Activated naive CD8-positive, alpha-beta T cell treated with anti-CD3 and anti-CD28 coated beads for 36 hours (primary cell): ENCODE results near the gene CMC1. TPM values are rescaled to one million over a fixed set of nuclear protein-coding genes. Genes with fewer than 3 reads are reported as not detected.
A peak's percentile ranks its signal among the peaks of the same experiment; 100 is the strongest.
"Not testable (repeated sequence)": the region's sequence is repeated elsewhere in the genome, so short reads cannot be mapped to it uniquely, and the experiment has no call there.

Source experiments
- DNase-seq: peaks from one replicate; pipeline ENCODE4 v3.0.0; 2021
- H3K27ac Mint-ChIP-seq: one replicate; pipeline ENCODE4 v1.8.0; 2022; ENCODE audit warnings: mild to moderate bottlenecking, moderate library complexity, mixed read lengths
- H3K27me3 Mint-ChIP-seq: one replicate; pipeline ENCODE4 v1.8.0; 2022; ENCODE audit warnings: mild to moderate bottlenecking, mixed read lengths
- H3K36me3 Mint-ChIP-seq: one replicate; pipeline ENCODE4 v1.8.0; 2021; ENCODE audit warnings: mild to moderate bottlenecking, mixed read lengths
- H3K4me1 Mint-ChIP-seq: one replicate; pipeline ENCODE4 v1.8.0; 2021; ENCODE audit warnings: mixed read lengths
- H3K4me3 Mint-ChIP-seq: one replicate; pipeline ENCODE4 v1.8.0; 2022; ENCODE audit warnings: mild to moderate bottlenecking, moderate library complexity, mixed read lengths
- H3K9me3 Mint-ChIP-seq: one replicate; pipeline ENCODE4 v1.8.0; 2022; ENCODE audit warnings: mixed read lengths
- total RNA-seq, 2 experiments: library from RNA; stranded (reverse); gene quantifications; one replicate each; pipeline ENCODE4 v1.2.3, GENCODE V29; 2021

Gene CMC1, protein sequence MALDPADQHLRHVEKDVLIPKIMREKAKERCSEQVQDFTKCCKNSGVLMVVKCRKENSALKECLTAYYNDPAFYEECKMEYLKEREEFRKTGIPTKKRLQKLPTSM
- 10 to 100 TPM; 23.2 to 23.7 TPM for total RNA-seq

DNA sequence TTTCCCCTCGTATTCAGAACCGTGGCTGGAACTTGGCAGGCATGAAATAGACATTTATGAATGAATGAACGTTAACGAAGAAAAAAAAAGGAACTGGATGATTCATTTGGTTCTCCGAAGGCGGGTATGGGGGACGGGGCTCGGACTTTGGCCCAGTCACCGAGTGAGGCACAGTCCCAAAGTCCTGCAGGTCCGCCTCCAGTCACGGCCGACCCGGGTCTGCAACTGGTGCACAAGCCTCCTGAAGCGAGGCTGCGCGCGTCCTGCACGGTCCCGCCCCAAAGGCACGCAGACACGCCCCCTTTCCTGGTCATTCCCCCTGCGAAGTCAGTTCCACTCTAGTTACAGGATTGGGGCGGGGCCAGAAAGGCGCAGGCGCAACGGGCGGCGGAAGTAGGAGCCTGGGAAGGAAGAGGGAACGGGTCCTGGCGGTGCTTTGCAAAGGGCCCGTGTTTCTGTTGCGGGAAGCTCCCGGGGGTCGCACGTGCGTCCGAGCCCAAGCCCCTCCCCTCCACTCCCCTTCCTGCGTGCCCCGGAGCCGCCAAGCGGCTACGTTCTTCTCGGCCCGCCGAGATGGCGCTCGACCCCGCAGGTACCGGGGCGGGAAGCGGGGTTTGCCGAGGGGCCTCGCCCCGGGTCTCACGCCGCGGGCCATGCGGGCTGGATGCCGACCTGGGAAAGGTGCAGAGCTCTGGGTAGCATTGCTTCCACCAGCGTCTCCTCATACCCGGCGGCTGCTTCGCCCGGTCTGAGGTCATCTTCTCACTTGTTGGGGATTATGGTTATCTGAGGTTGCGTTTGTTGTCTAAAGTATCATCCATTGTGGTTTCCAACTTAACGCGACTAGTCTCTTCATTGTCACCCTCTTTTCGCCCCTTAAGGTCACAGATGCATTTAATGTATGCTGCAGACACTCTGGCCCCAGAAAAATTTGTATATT, at the start of gene CMC1:
Gene CMC1, plus strand, starts transcription at position 399 of the 940 bp plus-strand sequence. Its CDS starts 175 bp downstream, at position 574.
- Mint-ChIP-seq H3K4me1 (peaks cover 47% of the 10 kb centered on the region), H3K9me3 (peaks cover 8% of the 10 kb centered on the region)

DNA sequence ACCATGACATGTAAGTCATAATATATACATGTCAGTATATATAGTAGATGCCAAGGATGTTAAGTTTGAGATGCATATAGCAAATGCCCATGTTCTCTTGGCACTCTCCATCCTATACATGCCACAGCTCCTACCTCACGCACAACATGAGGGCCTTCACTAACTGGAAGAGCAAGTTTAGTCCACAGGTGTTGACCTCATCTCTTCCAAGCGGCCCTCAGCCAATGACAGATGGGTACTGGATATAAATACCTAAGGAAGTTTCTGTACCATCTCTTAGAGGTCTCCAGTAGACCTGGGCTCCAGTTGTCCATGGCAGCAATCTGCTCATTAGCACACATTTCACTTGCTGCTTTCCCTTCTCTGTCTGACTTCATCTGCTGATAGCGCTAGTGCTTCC, 43.3 kb upstream of the CMC1 start:
- no peak overlapping the region for H3K4me3 Mint-ChIP-seq
- no peaks in the 10 kb centered on the region for H3K27me3 Mint-ChIP-seq
- DNase-seq = no peak
- H3K36me3 Mint-ChIP-seq = no peaks in the 10 kb centered on the region
- no peak overlapping the region for H3K27ac Mint-ChIP-seq
- no peaks in the 10 kb centered on the region for H3K4me1 Mint-ChIP-seq
- no peaks in the 10 kb centered on the region for H3K9me3 Mint-ChIP-seq

More for the DNA sequence above, at the start of gene CMC1:
- DNase-seq = peak; percentile 92
- peak within 1 kb of the TSS; percentile 93 for H3K27ac Mint-ChIP-seq
- peaks cover 26% of the 10 kb centered on the region for H3K36me3 Mint-ChIP-seq
- peak within 1 kb of the TSS; percentile 85 for H3K4me3 Mint-ChIP-seq
- H3K27me3 Mint-ChIP-seq = no peaks in the 10 kb centered on the region

DNA sequence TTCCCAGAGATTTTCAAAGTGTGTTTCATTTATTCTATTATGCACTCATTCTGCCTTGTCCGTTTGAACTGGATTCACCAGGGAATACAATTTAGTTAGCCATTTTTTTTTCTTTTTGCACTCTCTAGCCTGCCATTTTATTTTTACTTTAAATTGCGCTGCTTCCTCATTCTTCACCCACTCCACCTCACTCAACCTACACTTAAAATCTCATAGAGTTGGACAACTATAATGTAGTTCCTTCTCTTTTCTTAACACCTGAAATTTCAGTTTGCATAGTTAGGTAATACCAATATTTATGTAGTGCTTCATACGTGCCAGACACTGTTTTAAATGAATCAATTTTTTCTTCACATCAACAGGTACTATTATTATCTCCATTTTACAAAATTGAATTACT, 42.4 kb upstream of the CMC1 start:
- Mint-ChIP-seq H3K36me3 (no peaks in the 10 kb centered on the region), H3K27me3 (no peaks in the 10 kb centered on the region), H3K9me3 (no peaks in the 10 kb centered on the region), H3K4me3 (no peak overlapping the region), H3K4me1 (no peaks in the 10 kb centered on the region), H3K27ac (no peak overlapping the region)
- no peak for DNase-seq

DNA sequence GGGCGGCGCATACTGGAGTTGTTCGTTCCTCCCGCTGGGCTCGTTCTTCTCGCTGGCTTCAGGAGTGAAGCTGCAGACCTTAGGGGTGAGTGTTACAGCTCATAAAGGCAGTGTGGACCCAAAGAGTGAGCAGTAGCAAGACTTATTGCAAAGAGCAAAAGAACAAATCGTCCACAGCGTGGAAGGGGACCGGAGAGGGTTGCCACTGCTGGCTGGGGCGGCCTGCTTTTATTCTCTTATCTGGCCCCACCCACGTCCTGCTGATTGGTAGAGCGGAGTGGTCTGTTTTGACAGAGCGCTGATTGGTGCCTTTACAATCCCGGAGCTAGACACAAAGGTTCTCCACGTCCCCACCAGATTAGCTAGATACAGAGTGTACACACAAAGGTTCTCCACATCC, 41.8 kb upstream of the CMC1 start:
- not testable (repeated sequence) for H3K4me3 Mint-ChIP-seq, H3K4me1 Mint-ChIP-seq, H3K27me3 Mint-ChIP-seq, DNase-seq, H3K36me3 Mint-ChIP-seq, H3K9me3 Mint-ChIP-seq, H3K27ac Mint-ChIP-seq

DNA sequence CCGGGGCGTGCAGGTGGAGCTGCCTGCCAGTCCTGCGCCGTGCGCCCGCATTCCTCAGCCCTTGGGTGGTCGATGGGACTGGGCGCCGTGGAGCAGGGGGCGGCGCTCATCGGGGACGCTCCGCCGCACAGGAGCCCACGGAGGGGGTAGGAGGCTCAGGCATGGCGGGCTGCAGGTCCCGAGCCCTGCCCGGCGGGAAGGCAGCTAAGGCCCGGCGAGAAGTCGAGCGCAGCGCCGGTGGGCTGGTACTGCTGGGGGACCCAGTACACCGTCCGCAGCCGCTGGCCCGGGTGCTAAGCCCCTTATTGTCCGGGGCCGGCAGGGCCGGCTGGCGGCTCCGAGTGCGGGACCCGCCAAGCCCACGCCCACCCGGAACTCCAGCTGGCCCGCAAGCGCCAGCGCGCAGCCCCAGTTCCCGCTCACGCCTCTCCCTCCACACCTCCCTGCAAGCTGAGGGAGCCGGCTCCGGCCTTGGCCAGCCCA, 41.0 kb upstream of the CMC1 start:
- DNase-seq = peak; percentile 3

DNA sequence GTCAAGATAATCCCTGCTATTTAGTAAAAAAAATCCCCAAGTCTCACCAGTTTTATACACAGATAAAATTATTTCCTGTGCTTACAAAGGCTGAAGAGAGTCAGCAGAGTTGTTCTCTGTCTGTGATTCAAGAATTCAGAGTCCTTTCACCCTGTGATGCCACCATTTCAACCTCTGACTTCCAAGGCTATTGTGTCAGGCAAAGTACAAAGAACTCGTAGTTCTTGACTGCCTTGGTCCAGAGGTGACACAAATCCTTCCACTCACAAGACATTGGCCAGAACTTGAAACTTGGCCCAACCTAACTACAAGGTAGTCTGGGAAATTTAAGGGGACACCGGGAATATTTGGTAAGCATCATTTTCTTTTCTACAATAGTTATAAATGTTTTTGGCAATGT, 34.9 kb upstream of the CMC1 start:
- H3K4me1 Mint-ChIP-seq = peaks cover 11% of the 10 kb centered on the region
- no peak overlapping the region for H3K4me3 Mint-ChIP-seq
- H3K27me3 Mint-ChIP-seq = no peaks in the 10 kb centered on the region
- no peaks in the 10 kb centered on the region for H3K9me3 Mint-ChIP-seq
- no peaks in the 10 kb centered on the region for H3K36me3 Mint-ChIP-seq
- H3K27ac Mint-ChIP-seq = no peak overlapping the region
- DNase-seq = no peak

More for the DNA sequence above, 41.0 kb upstream of the CMC1 start:
- H3K27me3 Mint-ChIP-seq, H3K36me3 Mint-ChIP-seq, H3K4me3 Mint-ChIP-seq, H3K27ac Mint-ChIP-seq, H3K4me1 Mint-ChIP-seq, H3K9me3 Mint-ChIP-seq: not testable (repeated sequence)

DNA sequence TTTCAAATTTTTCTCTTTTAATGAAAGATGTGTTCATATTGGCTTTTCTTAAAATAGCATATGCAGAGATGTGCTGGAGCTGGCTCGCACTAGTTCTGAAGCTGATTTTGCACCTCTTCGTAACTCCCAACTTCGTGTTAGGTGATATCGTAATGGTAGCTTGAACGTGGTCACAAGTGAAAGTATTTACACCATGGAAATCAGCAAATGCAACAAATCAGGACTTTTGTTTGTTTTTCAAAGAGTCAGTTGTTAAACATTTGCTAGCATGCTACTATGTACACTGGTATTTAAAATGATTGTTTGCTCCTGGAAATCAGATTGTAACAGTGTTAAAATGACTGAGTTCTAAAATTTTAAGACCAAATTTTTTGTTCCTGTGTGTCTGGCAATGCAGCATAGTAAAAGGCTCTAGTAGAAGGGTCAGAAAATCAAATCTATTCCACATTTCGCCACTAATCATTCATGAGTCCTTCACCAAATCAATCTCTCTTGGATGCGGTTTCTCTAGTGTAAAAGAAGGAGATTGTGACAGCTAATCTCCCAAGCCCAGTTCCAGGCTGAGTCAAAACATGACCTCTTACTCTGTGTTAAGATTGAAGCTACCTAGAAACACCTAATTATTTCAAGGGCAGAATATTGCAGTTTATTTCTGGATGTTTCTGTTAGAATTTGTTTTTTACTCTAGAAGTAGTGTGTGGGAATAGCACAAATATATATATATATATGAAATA, 34.3 kb upstream of the CMC1 start:
- Mint-ChIP-seq H3K4me1 (peaks cover 14% of the 10 kb centered on the region), H3K36me3 (no peaks in the 10 kb centered on the region), H3K4me3 (no peak overlapping the region), H3K27me3 (no peaks in the 10 kb centered on the region), H3K27ac (no peak overlapping the region), H3K9me3 (no peaks in the 10 kb centered on the region)
- DNase-seq = no peak

DNA sequence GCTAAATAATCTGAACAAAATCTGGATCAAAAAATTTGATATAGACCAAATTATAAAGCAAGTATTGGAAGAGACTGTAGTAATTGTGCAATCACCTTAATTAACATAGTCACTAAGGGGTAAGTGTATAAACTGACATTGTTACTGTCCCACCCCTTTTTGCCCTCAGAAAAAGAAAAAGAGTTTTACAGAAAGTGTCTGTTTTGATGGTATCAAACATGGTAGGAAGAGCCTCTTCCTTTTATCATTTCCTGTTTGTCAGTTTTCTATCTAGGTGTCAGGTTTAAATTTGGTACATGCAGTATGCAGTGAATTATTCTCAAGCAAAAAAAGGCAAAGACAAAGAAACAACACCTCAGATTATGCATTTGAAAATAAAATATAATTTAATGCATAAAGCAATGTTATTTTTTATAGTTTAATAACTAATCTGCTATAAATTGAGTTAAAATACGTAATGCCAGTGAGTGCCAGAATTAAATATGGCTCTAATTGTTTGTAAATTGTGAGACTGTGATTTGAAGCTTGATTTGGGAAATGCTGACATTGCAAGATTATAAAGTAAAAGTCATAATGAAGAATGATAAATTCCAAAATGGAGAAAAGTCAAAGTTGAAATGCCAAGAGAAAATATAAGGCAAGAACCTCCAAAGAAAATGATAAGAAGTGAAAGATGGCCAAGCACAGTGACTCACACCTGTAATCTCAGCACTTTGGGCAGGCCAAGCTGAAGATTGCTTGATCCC, 30.3 kb upstream of the CMC1 start:
- Mint-ChIP-seq H3K27me3 (no peaks in the 10 kb centered on the region), H3K4me1 (peaks cover 14% of the 10 kb centered on the region), H3K9me3 (peaks cover 29% of the 10 kb centered on the region), H3K4me3 (no peak overlapping the region), H3K36me3 (peaks cover 19% of the 10 kb centered on the region), H3K27ac (no peak overlapping the region)
- no peak for DNase-seq

DNA sequence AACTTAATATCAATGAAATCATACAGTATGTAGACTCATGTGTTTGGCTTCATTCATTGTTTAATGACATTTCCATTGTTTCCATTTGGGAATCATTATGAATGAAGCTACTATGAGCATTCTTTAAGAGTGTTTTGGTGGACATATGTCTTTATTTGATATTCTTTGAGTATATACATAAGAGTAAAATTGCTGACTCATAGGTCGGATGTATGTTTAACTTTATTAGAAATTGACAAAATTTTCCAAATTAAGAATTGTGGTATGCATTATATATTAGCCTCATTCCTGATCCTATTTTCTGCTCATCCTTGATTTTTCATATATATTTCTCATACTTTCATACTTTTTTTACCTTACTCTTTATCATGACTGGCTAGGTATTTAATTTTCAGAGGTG, 28.7 kb upstream of the CMC1 start:
- Mint-ChIP-seq H3K36me3 (peaks cover 26% of the 10 kb centered on the region), H3K4me1 (peaks cover 20% of the 10 kb centered on the region), H3K27ac (no peak overlapping the region), H3K27me3 (no peaks in the 10 kb centered on the region), H3K4me3 (no peak overlapping the region), H3K9me3 (peaks cover 34% of the 10 kb centered on the region)
- no peak for DNase-seq

DNA sequence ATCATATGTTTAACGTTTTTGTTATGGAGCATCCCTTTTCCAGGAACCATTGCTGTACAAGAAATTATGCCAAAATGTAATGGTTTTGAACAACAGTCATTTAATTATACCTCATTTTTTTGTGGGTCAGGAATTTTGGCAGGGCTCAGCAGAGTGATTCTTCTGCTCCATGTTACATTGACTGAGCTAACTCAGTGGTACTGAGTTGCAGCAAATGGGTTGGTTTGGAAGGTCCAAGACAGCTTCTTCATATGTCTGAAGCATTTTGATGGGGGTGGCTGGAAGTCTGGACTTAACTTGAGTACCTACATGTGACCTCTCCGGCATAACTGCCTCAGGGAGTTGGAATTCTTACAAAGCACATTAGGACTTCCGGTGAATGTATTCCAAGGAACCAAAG, 26.0 kb upstream of the CMC1 start:
- Mint-ChIP-seq H3K9me3 (peaks cover 41% of the 10 kb centered on the region), H3K27ac (no peak overlapping the region), H3K36me3 (peaks cover 32% of the 10 kb centered on the region), H3K27me3 (no peaks in the 10 kb centered on the region), H3K4me1 (peaks cover 36% of the 10 kb centered on the region), H3K4me3 (no peak overlapping the region)
- DNase-seq = no peak

DNA sequence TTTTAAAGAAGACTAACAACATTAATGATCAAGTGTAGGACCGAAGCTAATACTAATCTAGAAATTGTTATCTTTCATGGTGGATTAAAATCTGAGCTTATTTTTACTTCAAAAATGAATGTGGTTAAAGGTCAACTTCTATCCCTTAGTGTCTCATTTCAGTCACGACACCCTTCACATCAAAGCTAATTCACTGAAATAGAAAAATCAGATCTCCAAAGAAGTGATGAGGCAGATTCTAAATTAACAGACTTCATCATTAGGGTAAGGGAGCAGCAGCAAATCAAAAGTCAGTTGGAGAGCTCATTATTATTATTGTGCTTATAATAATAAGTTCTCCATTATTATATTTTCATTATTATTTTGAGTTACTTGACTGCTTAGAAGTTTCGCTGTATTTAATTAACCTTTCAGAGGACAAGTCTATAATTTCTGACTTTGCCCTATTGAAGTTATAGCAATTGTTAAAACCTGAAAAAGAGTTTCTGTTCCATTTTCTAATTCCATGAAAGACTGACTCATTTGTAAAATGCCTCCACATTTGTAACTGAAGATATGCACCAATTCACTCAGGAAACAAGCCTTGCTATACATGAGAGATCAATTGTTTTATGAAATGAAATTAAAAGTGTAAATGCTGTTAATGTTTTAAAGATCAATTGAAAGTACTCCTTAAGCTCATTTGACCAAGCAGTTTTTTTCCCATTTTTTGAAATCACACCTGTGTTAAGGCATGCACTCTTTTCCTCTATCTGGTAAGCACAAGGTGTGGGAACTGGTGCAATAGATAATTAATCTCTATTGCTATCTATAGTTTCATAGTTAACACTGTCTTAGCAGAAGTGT, 23.1 kb upstream of the CMC1 start:
- Mint-ChIP-seq H3K4me3 (no peak overlapping the region), H3K27ac (peak overlapping the region; percentile 81), H3K4me1 (peaks cover 25% of the 10 kb centered on the region), H3K9me3 (peaks cover 37% of the 10 kb centered on the region), H3K36me3 (peaks cover 34% of the 10 kb centered on the region), H3K27me3 (no peaks in the 10 kb centered on the region)
- DNase-seq = no peak

DNA sequence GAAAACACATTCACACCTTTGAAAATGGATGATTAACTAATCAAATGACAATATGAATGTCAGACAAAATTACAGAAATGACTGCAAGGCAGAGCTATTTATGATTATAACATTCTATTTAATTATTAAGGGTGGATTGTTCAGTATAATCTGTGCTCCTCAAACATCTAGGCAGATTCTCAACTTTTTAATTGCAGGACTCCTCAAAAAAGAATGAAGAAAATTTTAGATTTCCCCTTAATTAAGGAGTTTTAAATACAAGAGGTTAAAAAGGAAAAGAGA, 22.6 kb upstream of the CMC1 start:
- H3K4me3 Mint-ChIP-seq = no peak overlapping the region

DNA sequence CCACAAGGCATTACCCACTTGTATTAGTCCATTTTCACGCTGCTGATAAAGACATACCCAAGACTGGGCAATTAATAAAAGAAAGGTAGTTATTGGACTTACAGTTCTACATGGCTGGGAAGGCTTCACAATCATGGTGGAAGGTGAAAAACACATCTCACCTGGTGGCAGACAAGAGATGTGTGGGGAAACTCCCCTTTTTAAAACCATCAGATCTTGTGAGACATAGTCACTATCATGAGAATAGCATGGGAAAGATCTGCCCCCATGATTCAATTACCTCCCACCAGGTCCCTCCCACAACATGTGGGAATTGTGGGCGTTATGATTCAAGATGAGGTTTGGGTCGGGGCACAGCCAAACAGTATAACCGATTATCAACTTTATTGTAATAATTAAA, 17.0 kb upstream of the CMC1 start:
- DNase-seq = no peak
- H3K36me3 Mint-ChIP-seq = peaks cover 8% of the 10 kb centered on the region
- H3K27ac Mint-ChIP-seq = no peak overlapping the region

More for the DNA sequence above, 22.6 kb upstream of the CMC1 start:
- Mint-ChIP-seq H3K9me3 (peaks cover 33% of the 10 kb centered on the region), H3K27ac (peak overlapping the region; percentile 81), H3K27me3 (no peaks in the 10 kb centered on the region), H3K4me1 (peaks cover 25% of the 10 kb centered on the region), H3K36me3 (peaks cover 32% of the 10 kb centered on the region)
- DNase-seq = no peak

DNA sequence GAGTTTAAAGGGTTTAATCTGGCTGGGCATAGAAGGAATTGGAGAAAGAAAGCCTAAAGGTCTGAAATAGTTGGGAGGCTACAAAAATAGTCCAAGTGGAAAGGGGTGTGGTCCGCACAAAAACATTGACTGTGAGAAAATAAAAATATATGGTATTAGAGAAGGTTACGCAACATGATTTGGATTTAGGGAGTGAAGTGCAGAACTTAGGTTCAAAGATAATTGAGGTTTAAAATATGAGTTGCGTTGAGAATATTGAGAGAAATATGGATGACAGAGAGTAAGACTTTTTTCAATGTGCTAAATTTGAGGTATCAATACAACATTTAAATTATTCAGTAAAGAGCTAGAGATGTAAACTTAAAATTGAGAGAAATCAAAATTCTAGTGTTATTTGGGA, 15.4 kb upstream of the CMC1 start:
- Mint-ChIP-seq H3K9me3 (no peaks in the 10 kb centered on the region), H3K4me3 (no peak overlapping the region)

More for the DNA sequence above, 17.0 kb upstream of the CMC1 start:
- Mint-ChIP-seq H3K9me3 (peaks cover 6% of the 10 kb centered on the region), H3K4me3 (no peak overlapping the region), H3K27me3 (no peaks in the 10 kb centered on the region), H3K4me1 (peaks cover 2% of the 10 kb centered on the region)

More for the DNA sequence above, 15.4 kb upstream of the CMC1 start:
- Mint-ChIP-seq H3K27me3 (no peaks in the 10 kb centered on the region), H3K27ac (no peak overlapping the region), H3K4me1 (no peaks in the 10 kb centered on the region), H3K36me3 (no peaks in the 10 kb centered on the region)
- DNase-seq = no peak
